ENCODE data around the gene ELMO1.
"Not testable (repeated sequence)": the region's sequence is repeated elsewhere in the genome, so short reads cannot be mapped to it uniquely, and the experiment has no call there.

The ELMO1 gene

GRCh38 chr7:36977878-36978277 is 470.8 kb downstream of the ELMO1 start:
- no peak overlapping the region for H3K27ac Mint-ChIP-seq
- H3K4me3 Mint-ChIP-seq: no peak overlapping the region
- H3K36me3 Mint-ChIP-seq: peaks cover 48% of the 10 kb centered on the region
- ATAC-seq: no peak
- H3K4me1 Mint-ChIP-seq: peaks cover 2% of the 10 kb centered on the region
- no peaks in the 10 kb centered on the region for H3K9me3 Mint-ChIP-seq
- H3K27me3 Mint-ChIP-seq: no peaks in the 10 kb centered on the region

DNA sequence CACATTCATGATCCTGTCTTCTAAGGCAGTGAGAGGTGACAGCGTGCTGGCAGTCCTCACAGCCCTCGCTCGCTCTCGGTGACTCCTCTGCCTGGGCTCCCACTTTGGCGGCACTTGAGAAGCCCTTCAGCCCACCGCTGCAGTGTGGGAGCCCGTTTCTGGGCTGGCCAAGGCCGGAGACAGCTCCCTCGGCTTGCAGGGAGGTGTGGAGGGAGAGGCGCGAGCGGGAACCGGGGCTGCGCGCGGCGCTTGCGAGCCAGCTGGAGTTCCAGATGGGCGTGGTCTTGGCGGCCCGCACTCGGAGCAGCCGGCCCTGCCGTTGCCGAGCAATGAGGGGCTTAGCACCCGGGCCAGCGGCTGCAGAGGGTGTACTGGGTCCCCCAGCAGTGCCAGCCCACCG is 475.1 kb downstream of the ELMO1 start:
- H3K4me1 Mint-ChIP-seq: peaks cover 24% of the 10 kb centered on the region
- not testable (repeated sequence) for H3K27ac Mint-ChIP-seq, ATAC-seq, H3K27me3 Mint-ChIP-seq, H3K9me3 Mint-ChIP-seq, H3K4me3 Mint-ChIP-seq
- H3K36me3 Mint-ChIP-seq: peaks cover 54% of the 10 kb centered on the region

DNA sequence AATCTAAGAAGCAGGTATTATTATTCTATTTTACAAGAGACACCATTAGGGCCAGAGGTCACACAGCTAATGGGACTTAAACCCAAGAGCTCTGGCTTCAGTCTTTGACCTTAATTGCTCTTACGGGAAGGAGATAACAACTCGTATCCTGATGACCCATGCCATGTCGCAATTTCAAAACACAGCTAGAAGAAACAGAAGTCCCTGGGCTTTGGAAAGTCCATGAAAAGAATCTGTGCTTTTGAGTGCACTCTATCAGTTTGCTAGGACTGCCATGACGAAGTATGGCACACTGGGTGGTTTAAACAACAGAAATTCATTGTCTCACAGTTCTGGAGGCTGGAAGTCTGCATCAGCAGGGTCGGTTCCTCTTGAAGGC is 476.5 kb downstream of the ELMO1 start:
- H3K4me1 Mint-ChIP-seq: peaks cover 24% of the 10 kb centered on the region
- no peak for ATAC-seq
- no peaks in the 10 kb centered on the region for H3K27me3 Mint-ChIP-seq
- no peak overlapping the region for H3K4me3 Mint-ChIP-seq
- H3K9me3 Mint-ChIP-seq: no peaks in the 10 kb centered on the region
- no peak overlapping the region for H3K27ac Mint-ChIP-seq
- peaks cover 43% of the 10 kb centered on the region for H3K36me3 Mint-ChIP-seq

- no peak for ATAC-seq
- Mint-ChIP-seq H3K9me3 (no peaks in the 10 kb centered on the region), H3K27me3 (no peaks in the 10 kb centered on the region), H3K27ac (no peak overlapping the region), H3K36me3 (peaks cover 40% of the 10 kb centered on the region), H3K4me3 (no peak overlapping the region), H3K4me1 (peaks cover 24% of the 10 kb centered on the region)
Observed at GRCh38 chr7:36971515-36972139, 477.0 kb downstream of the ELMO1 start.

DNA sequence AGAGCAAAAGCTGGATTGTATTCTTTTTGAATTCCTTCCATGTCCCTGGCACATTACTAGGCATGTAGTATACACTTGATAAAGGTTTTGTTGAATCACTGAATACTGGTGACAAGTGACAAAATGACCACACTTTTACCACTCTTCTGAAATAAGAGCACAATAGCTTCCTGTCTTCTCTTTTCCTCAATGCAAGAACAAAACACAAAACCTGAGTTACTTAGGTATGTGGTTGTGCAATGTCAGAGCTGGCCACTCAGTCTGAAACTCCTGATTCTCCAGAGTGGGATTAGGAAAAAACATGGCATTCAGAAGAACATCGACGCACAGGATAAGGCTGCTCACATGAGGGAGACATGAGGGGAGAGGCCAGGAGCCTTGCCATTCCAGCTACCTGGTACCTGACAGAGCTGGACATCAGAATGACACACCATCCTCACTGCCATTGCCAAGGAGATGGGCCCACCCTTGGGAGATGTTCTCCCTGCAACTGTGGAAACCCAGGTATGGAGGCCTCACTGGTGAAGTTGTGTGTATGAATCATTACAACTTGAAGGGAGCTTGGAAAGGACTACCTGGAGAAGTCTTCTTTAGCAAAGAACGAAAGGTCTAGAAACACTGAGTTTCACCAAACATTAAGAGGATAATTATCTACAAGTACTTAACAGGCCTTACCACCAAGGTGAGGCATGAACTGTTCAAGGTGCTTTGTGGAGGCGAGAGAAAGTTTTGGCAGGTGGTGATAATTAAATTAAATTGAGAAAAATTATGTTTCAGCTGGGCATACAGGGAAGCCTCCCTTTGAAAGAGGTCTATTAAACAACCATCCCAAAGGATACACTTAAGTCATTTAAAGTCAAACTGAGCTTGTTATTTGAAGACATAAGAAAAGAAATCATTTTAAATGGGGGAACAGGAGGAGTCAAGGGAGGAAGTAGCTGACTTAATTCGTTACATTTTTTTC is 477.8 kb downstream of the ELMO1 start:
- Mint-ChIP-seq H3K27me3 (no peaks in the 10 kb centered on the region), H3K4me1 (peaks cover 24% of the 10 kb centered on the region), H3K4me3 (no peak overlapping the region), H3K36me3 (peaks cover 32% of the 10 kb centered on the region), H3K9me3 (no peaks in the 10 kb centered on the region), H3K27ac (no peak overlapping the region)
- no peak for ATAC-seq

- no peak for ATAC-seq
Observed at GRCh38 chr7:36969376-36969775, 479.3 kb downstream of the ELMO1 start.

GRCh38 chr7:36967387-36967786 is 481.3 kb downstream of the ELMO1 start:
- H3K9me3 Mint-ChIP-seq: no peaks in the 10 kb centered on the region
- peaks cover 29% of the 10 kb centered on the region for H3K36me3 Mint-ChIP-seq
- H3K27ac Mint-ChIP-seq: no peak overlapping the region
- H3K4me3 Mint-ChIP-seq: no peak overlapping the region
- no peak for ATAC-seq
- H3K4me1 Mint-ChIP-seq: peaks cover 36% of the 10 kb centered on the region
- no peaks in the 10 kb centered on the region for H3K27me3 Mint-ChIP-seq

More at GRCh38 chr7:36969376-36969775, 479.3 kb downstream of the ELMO1 start:
- no peak overlapping the region for H3K4me3 Mint-ChIP-seq
- H3K27ac Mint-ChIP-seq: no peak overlapping the region
- H3K4me1 Mint-ChIP-seq: peaks cover 33% of the 10 kb centered on the region
- no peaks in the 10 kb centered on the region for H3K27me3 Mint-ChIP-seq
- no peaks in the 10 kb centered on the region for H3K9me3 Mint-ChIP-seq
- peaks cover 29% of the 10 kb centered on the region for H3K36me3 Mint-ChIP-seq

GRCh38 chr7:36966636-36967035 is 482.0 kb downstream of the ELMO1 start:
- no peak for ATAC-seq
- Mint-ChIP-seq H3K36me3 (peaks cover 34% of the 10 kb centered on the region), H3K27ac (no peak overlapping the region), H3K4me1 (peaks cover 42% of the 10 kb centered on the region), H3K9me3 (no peaks in the 10 kb centered on the region), H3K27me3 (no peaks in the 10 kb centered on the region), H3K4me3 (no peak overlapping the region)

GRCh38 chr7:36966039-36966438 is 482.6 kb downstream of the ELMO1 start:
- Mint-ChIP-seq H3K27ac (no peak overlapping the region), H3K4me3 (no peak overlapping the region), H3K36me3 (peaks cover 33% of the 10 kb centered on the region), H3K27me3 (no peaks in the 10 kb centered on the region), H3K4me1 (peaks cover 36% of the 10 kb centered on the region), H3K9me3 (no peaks in the 10 kb centered on the region)
- no peak for ATAC-seq

DNA sequence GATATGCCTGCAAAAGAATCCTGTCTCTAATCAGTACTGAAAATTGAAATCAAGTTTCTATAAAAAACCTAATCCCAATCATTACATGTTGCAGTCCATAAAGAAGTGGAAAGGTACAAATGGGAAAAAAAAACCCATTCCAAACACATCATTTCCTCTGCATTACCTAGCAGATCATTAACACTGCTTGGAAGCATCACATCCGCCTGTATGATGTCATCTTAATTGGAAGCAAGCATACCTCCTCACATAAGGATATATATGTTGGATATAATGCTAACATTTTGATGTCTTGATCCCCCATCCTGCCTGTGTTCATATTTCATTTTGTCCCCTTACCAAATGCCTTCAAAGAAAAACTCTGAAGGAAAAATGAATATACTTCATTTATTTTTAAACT is 483.0 kb downstream of the ELMO1 start:
- ATAC-seq: no peak
- no peaks in the 10 kb centered on the region for H3K27me3 Mint-ChIP-seq
- no peak overlapping the region for H3K27ac Mint-ChIP-seq
- H3K4me1 Mint-ChIP-seq: peaks cover 32% of the 10 kb centered on the region
- H3K36me3 Mint-ChIP-seq: peaks cover 33% of the 10 kb centered on the region
- no peaks in the 10 kb centered on the region for H3K9me3 Mint-ChIP-seq
- no peak overlapping the region for H3K4me3 Mint-ChIP-seq

DNA sequence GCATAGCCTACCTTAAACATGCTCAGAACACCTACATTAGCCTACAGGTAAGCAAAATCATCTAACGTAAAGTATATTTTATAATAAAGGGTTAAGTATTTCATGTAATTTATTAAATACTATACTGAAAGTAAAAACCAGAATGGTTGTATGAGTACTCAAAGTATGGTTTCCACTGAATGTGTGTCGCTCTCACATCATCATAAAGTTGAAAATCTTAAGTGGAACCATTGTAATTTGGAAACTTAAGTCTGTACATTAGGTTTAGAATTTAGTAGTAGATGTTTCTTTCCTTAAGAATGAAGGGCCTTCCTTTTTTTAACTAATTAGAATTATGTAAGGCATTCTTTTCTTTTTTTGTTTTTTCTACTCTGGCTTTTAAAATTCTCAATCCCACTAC is 484.4 kb downstream of the ELMO1 start:
- H3K36me3 Mint-ChIP-seq: peaks cover 26% of the 10 kb centered on the region
- no peaks in the 10 kb centered on the region for H3K9me3 Mint-ChIP-seq
- no peaks in the 10 kb centered on the region for H3K27me3 Mint-ChIP-seq
- ATAC-seq: no peak
- H3K27ac Mint-ChIP-seq: no peak overlapping the region
- H3K4me1 Mint-ChIP-seq: peaks cover 18% of the 10 kb centered on the region
- no peak overlapping the region for H3K4me3 Mint-ChIP-seq

- Mint-ChIP-seq H3K9me3 (no peaks in the 10 kb centered on the region), H3K4me3 (no peak overlapping the region), H3K27me3 (no peaks in the 10 kb centered on the region), H3K36me3 (peaks cover 25% of the 10 kb centered on the region), H3K27ac (no peak overlapping the region), H3K4me1 (peaks cover 18% of the 10 kb centered on the region)
- no peak for ATAC-seq
Observed at GRCh38 chr7:36962367-36962766, 486.3 kb downstream of the ELMO1 start.

- no peak overlapping the region for H3K4me3 Mint-ChIP-seq
- peaks cover 18% of the 10 kb centered on the region for H3K4me1 Mint-ChIP-seq
- H3K27me3 Mint-ChIP-seq: no peaks in the 10 kb centered on the region
- peaks cover 22% of the 10 kb centered on the region for H3K36me3 Mint-ChIP-seq
- no peaks in the 10 kb centered on the region for H3K9me3 Mint-ChIP-seq
- no peak for ATAC-seq
- no peak overlapping the region for H3K27ac Mint-ChIP-seq
Observed at GRCh38 chr7:36961693-36962092, 487.0 kb downstream of the ELMO1 start.

- Mint-ChIP-seq H3K27ac (peak overlapping the region; percentile 13), H3K36me3 (peaks cover 22% of the 10 kb centered on the region)
Observed at GRCh38 chr7:36961097-36961496, 487.6 kb downstream of the ELMO1 start.

GRCh38 chr7:36960105-36960504 is 488.6 kb downstream of the ELMO1 start:
- no peaks in the 10 kb centered on the region for H3K9me3 Mint-ChIP-seq
- ATAC-seq: no peak
- H3K27me3 Mint-ChIP-seq: no peaks in the 10 kb centered on the region
- H3K4me3 Mint-ChIP-seq: no peak overlapping the region
- no peak overlapping the region for H3K27ac Mint-ChIP-seq
- H3K36me3 Mint-ChIP-seq: peaks cover 20% of the 10 kb centered on the region
- peaks cover 23% of the 10 kb centered on the region for H3K4me1 Mint-ChIP-seq

More at GRCh38 chr7:36961097-36961496, 487.6 kb downstream of the ELMO1 start:
- Mint-ChIP-seq H3K27me3 (no peaks in the 10 kb centered on the region), H3K4me3 (no peak overlapping the region), H3K9me3 (no peaks in the 10 kb centered on the region), H3K4me1 (peaks cover 20% of the 10 kb centered on the region)
- no peak for ATAC-seq

Data from stimulated activated memory B cell treated with anti-CD40 and anti-IgM and Interleukin-4, amounts not matched to agents 10 μg/mL and 1 μg/mL and 100 μg/mL, for 72 hours (primary cell).